Peyer's patch (tissue), 4 donors: ENCODE data around the gene UROC1. TPM values are rescaled to one million over a fixed set of nuclear protein-coding genes. Genes with fewer than 3 reads are reported as not detected.
A peak's percentile ranks its signal among the peaks of the same experiment; 100 is the strongest.

ENCODE experiments used
- DNase-seq, 3 donors: peaks; one replicate each; pipeline ENCODE4 v3.0.0-alpha.2; 2017 to 2019
- H3K27ac ChIP-seq, 4 donors: fragments of 200-600 bp; sonication (generic); one replicate each; pipeline ENCODE4 v1.5.1; 2016 to 2019
- H3K27me3 ChIP-seq, 2 donors: fragments of 200-600 bp; sonication (generic); one replicate each; pipeline ENCODE4 v1.5.1; 2019
- H3K36me3 ChIP-seq, 3 donors: fragments of 200-600 bp; sonication (generic); one replicate each; pipeline ENCODE4 v1.5.1; 2016 to 2019
- H3K4me1 ChIP-seq, 4 donors: fragments of 200-600 bp; sonication (generic); one replicate each; pipeline ENCODE4 v1.5.1; 2016 to 2019
- H3K4me3 ChIP-seq, 4 donors: fragments of 200-600 bp; sonication (generic); 1 replicate in 3 of 4; 2 replicates in 1 of 4; pipeline ENCODE4 v1.5.1; 2016 to 2019; ENCODE audit warnings: mild to moderate bottlenecking in 1 of 4
- H3K9me3 ChIP-seq, 4 donors: fragments of 200-600 bp; sonication (generic); one replicate each; pipeline ENCODE4 v1.5.1; 2016 to 2019; ENCODE audit warnings: mild to moderate bottlenecking in 1 of 4
- POLR2A ChIP-seq, 2 donors: fragments of 450-650 bp; IDR thresholded peaks; one replicate each; pipeline ENCODE4 v1.5.1; 2017; ENCODE audit warnings: antibody characterized with exemption in 2 of 2, mild to moderate bottlenecking in 2 of 2, moderate library complexity in 2 of 2
- total RNA-seq, 4 donors: library from RNA; depleted of rRNA; stranded (reverse); fragments of >200 nt; gene quantifications; one replicate each; pipeline ENCODE4 v1.1.0, GENCODE V29; 2016
- TF ChIP-seq, protein P1 (sequence below), 6 experiments: fragments of 450-650 bp in 4 of 6; fragments of 200-600 bp in 2 of 6; sonication (generic) in 1 of 6; IDR thresholded peaks; one replicate each; pipeline ENCODE4 v1.5.1; 2017 to 2019; ENCODE audit warnings: antibody characterized with exemption in 6 of 6, mild to moderate bottlenecking in 3 of 6, moderate library complexity in 1 of 6

UROC1 gene
- total RNA-seq, 4 donors from 2014 or later = not detected

DNA sequence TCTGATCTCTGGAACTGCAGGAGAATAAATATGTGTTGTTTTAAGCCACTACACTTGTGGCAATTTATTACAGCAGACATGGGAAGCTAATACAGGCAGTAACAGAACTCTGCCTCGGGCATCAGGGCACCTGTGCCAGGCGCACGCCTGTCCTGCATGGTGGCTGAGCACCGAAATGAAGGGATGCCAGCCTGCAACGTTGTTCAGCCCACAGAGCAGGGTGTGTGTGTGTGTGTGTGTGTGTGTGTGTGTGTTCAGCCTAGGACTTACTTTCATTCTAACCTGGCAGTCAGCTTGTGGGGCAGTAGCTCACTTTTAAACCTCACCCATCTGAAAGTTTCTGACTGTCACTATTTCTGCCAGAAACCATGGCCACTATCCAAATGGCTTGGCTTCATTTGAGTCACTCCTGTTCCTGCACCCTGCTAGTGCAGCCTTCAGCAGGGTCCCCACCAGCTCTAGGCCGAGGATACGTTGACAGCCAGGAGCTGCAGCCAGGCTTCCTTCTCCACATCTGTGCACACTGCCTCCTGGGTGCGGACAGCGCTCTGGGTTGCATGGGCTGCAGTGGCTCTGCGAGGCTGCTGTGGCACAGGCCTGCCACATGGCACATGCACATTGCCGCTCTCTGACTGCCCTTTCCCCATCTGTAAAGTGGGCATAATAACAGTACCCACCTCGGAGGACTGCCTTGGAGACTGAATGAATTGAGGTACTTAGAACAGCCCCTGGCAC is 4.5 kb downstream of the UROC1 start:
- Histone ChIP-seq H3K4me3 (no peak overlapping the region), H3K27me3 (no peaks in the 10 kb centered on the region), H3K27ac (no peak overlapping the region), H3K36me3 (no peaks in the 10 kb centered on the region), H3K9me3 (no peaks in the 10 kb centered on the region), H3K4me1 (no peaks in the 10 kb centered on the region)
- peak in 1 of 3 donors; percentile 28 for DNase-seq
- TF ChIP-seq POLR2A (IDR thresholded peaks at IDR 0.05) = no peak
- TF ChIP-seq, protein P1, sequence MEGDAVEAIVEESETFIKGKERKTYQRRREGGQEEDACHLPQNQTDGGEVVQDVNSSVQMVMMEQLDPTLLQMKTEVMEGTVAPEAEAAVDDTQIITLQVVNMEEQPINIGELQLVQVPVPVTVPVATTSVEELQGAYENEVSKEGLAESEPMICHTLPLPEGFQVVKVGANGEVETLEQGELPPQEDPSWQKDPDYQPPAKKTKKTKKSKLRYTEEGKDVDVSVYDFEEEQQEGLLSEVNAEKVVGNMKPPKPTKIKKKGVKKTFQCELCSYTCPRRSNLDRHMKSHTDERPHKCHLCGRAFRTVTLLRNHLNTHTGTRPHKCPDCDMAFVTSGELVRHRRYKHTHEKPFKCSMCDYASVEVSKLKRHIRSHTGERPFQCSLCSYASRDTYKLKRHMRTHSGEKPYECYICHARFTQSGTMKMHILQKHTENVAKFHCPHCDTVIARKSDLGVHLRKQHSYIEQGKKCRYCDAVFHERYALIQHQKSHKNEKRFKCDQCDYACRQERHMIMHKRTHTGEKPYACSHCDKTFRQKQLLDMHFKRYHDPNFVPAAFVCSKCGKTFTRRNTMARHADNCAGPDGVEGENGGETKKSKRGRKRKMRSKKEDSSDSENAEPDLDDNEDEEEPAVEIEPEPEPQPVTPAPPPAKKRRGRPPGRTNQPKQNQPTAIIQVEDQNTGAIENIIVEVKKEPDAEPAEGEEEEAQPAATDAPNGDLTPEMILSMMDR (IDR thresholded peaks at IDR 0.05) = no peak

DNA sequence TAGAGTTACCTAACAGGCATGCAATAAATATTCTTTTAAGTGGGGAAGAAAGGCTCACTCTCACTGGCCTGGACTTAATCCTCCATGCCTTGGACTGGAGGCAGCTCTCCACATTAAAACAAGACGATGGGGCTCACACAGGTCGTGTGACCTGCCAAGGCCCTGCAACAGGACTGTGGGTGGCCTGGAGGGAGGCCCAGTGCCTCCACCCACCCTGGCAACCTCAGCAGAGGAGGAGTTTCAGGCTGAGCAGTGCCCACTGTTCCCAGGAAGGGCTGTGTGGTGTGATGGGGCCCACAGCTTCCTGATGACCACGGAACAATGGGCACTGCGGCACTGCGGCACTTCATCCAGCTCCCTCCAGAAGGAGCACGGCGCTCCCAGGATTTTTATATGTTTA is 5.5 kb downstream of the UROC1 start:
- peak in 1 of 3 donors; percentile 13 for DNase-seq
- H3K4me3 ChIP-seq = no peak overlapping the region
- no peaks in the 10 kb centered on the region for H3K36me3 ChIP-seq
- H3K27ac ChIP-seq = no peak overlapping the region
- H3K27me3 ChIP-seq = no peaks in the 10 kb centered on the region
- TF ChIP-seq, protein P1 (IDR thresholded peaks at IDR 0.05) = no peak
- TF ChIP-seq POLR2A (IDR thresholded peaks at IDR 0.05) = no peak
- no peaks in the 10 kb centered on the region for H3K9me3 ChIP-seq
- H3K4me1 ChIP-seq = no peaks in the 10 kb centered on the region

DNA sequence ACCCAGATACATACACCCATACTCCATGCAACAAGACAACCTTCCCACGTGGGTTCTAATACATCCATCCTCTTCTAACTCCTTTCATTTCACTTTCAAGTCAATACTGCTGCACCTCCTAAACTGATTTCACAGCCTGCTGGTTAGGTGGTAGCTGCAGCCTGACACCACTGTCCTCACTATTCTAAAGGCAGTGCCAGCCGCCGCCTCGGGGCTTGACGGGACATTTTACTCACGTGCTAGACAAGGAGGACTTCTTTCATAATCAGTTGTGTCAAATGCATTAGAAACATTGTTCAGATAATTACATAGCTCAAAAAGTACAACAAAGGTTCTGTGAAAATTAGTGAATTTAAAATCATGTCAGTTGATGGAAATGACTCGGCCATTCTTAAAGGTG is 6.3 kb downstream of the UROC1 start:
- DNase-seq = peak in 1 of 3 donors; percentile 9
- no peaks in the 10 kb centered on the region for H3K36me3 ChIP-seq
- no peak overlapping the region for H3K4me3 ChIP-seq
- no peaks in the 10 kb centered on the region for H3K9me3 ChIP-seq
- H3K27me3 ChIP-seq = no peaks in the 10 kb centered on the region
- no peak for TF ChIP-seq POLR2A (IDR thresholded peaks at IDR 0.05)
- TF ChIP-seq, protein P1 (IDR thresholded peaks at IDR 0.05) = no peak
- no peaks in the 10 kb centered on the region for H3K4me1 ChIP-seq
- H3K27ac ChIP-seq = no peak overlapping the region

DNA sequence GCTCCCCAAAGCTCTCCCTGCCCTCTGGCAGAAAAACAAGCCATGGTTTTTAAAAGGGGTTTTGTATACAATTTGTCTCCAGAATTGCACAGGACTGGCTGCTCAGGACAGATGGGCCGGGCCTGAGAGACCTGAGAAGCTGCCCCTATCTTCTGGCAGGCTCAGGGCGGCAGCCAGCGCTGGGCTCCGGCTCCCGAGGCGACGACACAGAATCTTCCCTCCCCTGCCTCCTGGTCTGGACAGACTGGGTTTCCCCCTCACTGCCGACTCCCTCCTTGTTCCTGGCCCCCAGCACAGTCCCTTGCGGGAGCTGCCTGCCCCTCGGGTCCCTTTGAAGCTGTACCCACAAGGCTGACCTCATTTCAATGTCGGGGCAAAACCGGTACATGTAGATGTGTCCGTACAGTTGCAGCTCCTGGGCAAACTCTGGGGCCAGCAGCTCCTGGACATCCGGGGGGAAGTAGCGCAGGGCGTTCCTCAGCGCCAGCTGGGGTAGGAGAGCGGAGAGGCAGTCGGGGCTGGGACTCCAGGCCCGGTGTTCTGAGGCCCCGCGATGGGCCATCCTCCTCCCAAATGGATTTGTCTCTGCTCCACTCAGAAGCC is 7.2 kb downstream of the UROC1 start:
- no peak for TF ChIP-seq POLR2A (IDR thresholded peaks at IDR 0.05)
- TF ChIP-seq, protein P1 (IDR thresholded peaks at IDR 0.05) = no peak
- Histone ChIP-seq H3K27ac (no peak overlapping the region), H3K36me3 (no peaks in the 10 kb centered on the region), H3K9me3 (no peaks in the 10 kb centered on the region), H3K4me3 (no peak overlapping the region), H3K4me1 (no peaks in the 10 kb centered on the region), H3K27me3 (no peaks in the 10 kb centered on the region)
- DNase-seq = peak in 1 of 3 donors; percentile 25

DNA sequence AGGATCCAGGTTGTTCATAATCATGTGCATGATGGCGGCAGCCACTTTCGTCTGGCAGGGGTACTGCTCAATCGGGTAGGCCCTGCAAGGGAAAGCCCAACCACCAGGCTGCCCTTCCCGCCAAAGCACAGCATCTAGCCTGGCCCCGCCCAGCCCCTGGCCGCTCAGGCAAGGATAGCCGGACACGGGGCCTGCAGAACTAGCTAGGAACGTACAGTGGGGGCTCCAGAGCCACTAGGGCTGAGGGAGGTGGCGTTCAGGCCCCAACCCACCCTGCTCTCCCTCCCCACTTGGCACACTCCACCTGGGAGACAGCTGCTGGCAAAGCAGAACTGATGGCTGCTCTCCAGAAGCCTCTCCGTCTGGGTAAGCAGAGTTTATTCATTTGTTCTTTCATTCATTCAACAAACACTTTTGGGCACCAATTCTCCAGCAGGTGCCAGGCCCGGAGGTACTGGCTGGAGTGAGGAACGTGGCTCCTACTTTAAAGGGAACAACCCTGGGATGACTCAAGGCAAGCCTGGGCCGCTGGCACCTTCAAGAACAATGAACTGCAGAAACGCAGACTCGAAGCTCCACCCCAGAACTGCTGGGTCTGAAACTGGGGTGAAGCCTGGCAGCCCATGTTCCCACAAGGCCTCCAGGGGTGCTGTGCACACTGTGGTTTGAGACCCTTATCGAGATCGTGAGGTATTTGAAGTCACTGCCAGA is 7.8 kb downstream of the UROC1 start:
- no peaks in the 10 kb centered on the region for H3K4me1 ChIP-seq
- H3K9me3 ChIP-seq = no peaks in the 10 kb centered on the region
- no peak overlapping the region for H3K4me3 ChIP-seq
- TF ChIP-seq POLR2A (IDR thresholded peaks at IDR 0.05) = no peak
- TF ChIP-seq, protein P1 (IDR thresholded peaks at IDR 0.05) = no peak
- H3K36me3 ChIP-seq = no peaks in the 10 kb centered on the region
- H3K27me3 ChIP-seq = no peaks in the 10 kb centered on the region
- H3K27ac ChIP-seq = no peak overlapping the region
- peak in 1 of 3 donors; percentile 18 for DNase-seq
